Endodermal cell (in vitro differentiated cells): ENCODE results near the gene FAHD1. TPM values are rescaled to one million over a fixed set of nuclear protein-coding genes. Genes with fewer than 3 reads are reported as not detected.

Experiments used
- DNase-seq: peaks from one replicate; pipeline ENCODE4 v3.0.0-alpha.2; 2017
- H3K27ac ChIP-seq: 2 replicates; pipeline ENCODE4 v1.5.1; 2013; ENCODE audit warnings: mild to moderate bottlenecking, low read depth, low read length, moderate library complexity
- H3K27me3 ChIP-seq: 2 replicates; pipeline ENCODE4 v1.6.1; 2013; ENCODE audit warnings: mild to moderate bottlenecking, low read length, moderate library complexity; ENCODE audit not compliant: insufficient read depth, control insufficient read depth, poor library complexity, severe bottlenecking
- H3K36me3 ChIP-seq: 2 replicates; pipeline ENCODE4 v1.7.0; 2013; ENCODE audit warnings: mild to moderate bottlenecking, low read length, moderate library complexity; ENCODE audit not compliant: control insufficient read depth, insufficient read depth
- H3K4me1 ChIP-seq: one replicate; pipeline ENCODE4 v1.7.0; 2013; ENCODE audit warnings: low read length; ENCODE audit not compliant: control insufficient read depth, insufficient read depth
- H3K4me3 ChIP-seq: 2 replicates; pipeline ENCODE4 v1.5.1; 2013; ENCODE audit warnings: mild to moderate bottlenecking, low read length, moderate library complexity
- H3K9ac ChIP-seq: 2 replicates; pipeline ENCODE4 v1.6.1; 2013; ENCODE audit warnings: mild to moderate bottlenecking, low read length, moderate library complexity; ENCODE audit not compliant: poor library complexity, severe bottlenecking; ENCODE audit errors: extremely low read depth
- H3K9me3 ChIP-seq: 2 replicates; pipeline ENCODE4 v1.6.1; 2013; ENCODE audit warnings: mild to moderate bottlenecking, low read length, moderate library complexity; ENCODE audit not compliant: control insufficient read depth
- H3K27ac Mint-ChIP-seq: 2 replicates; pipeline ENCODE4 v1.8.0; 2020; ENCODE audit warnings: mixed read lengths
- H3K27me3 Mint-ChIP-seq: 2 replicates; pipeline ENCODE4 v1.8.0; 2021; ENCODE audit warnings: mild to moderate bottlenecking, mixed read lengths; ENCODE audit not compliant: insufficient read depth
- H3K36me3 Mint-ChIP-seq: 2 replicates; pipeline ENCODE4 v1.8.0; 2020; ENCODE audit warnings: low read depth, mixed read lengths
- H3K4me1 Mint-ChIP-seq: 2 replicates; pipeline ENCODE4 v1.8.0; 2020; ENCODE audit warnings: mixed read lengths
- H3K4me3 Mint-ChIP-seq: 2 replicates; pipeline ENCODE4 v1.8.0; 2020; ENCODE audit warnings: mild to moderate bottlenecking, moderate library complexity, mixed read lengths
- H3K9me3 Mint-ChIP-seq: 2 replicates; pipeline ENCODE4 v1.8.0; 2020; ENCODE audit warnings: mild to moderate bottlenecking, mixed read lengths
- WGBS, 2 experiments: methylation state at CpG; one replicate each; pipeline versions ENCODE4 v1.1.5 to v1.1.7; 2013; ENCODE audit warnings: missing lambda C conversion rate in 2 of 2, mixed read lengths in 1 of 2; ENCODE audit not compliant: insufficient coverage in 1 of 2, insufficient read length in 1 of 2; 5-methylcytosine and 5-hydroxymethylcytosine counted together
- total RNA-seq, 2 donors: library from RNA; stranded (reverse); fragmentation: NEBNext Ultra II Directional in 1 of 2; extraction: Animal tissue kit (Norgen Biotek cat#: 25700) in 1 of 2; gene quantifications; 2 replicates in 1 of 2; 3 replicates in 1 of 2; pipeline ENCODE4 v1.2.1, GENCODE V29; 2021
- TF ChIP-seq, protein P1 (sequence below): fragments of 200-600 bp; sonication (generic); conservative IDR thresholded peaks from 2 replicates; pipeline ENCODE4 v1.5.0; 2021; ENCODE audit warnings: antibody characterized with exemption, mild to moderate bottlenecking

Gene FAHD1
- total RNA-seq, 2 donors from 2014 or later, result 16.6 to 16.9 TPM

DNA sequence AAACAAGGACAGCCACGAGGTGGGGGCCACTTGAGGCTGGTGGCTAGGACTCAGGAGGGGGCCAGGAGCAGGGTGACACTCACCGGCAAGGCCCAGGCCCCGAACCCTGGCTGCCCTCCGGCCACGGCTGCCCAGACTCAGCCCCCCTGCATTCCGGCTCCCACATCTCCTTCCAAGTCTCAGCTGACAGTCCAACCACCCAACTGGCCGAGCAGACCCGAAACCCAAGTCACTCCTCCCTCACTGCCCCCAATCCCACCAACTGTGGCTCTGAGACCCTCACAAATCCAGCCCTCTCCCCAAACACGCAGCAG, 9.8 kb upstream of the FAHD1 start:
- Mint-ChIP-seq H3K27me3 (no peaks in the 10 kb centered on the region), H3K9me3 (no peaks in the 10 kb centered on the region), H3K27ac (no peak overlapping the region), H3K4me3 (no peak overlapping the region), H3K4me1 (no peaks in the 10 kb centered on the region), H3K36me3 (peaks cover 39% of the 10 kb centered on the region)
- H3K27ac ChIP-seq, result no peak overlapping the region
- H3K27me3 ChIP-seq, result no peaks in the 10 kb centered on the region
- H3K36me3 ChIP-seq, result peaks cover 22% of the 10 kb centered on the region
- 91 to 100% methylated on average over 3 to 9 of the region's 9 CpGs for WGBS, 2 experiments
- DNase-seq, result no peak
- no peak overlapping the region for H3K9ac ChIP-seq
- no peaks in the 10 kb centered on the region for H3K4me1 ChIP-seq
- no peak overlapping the region for H3K4me3 ChIP-seq
- no peaks in the 10 kb centered on the region for H3K9me3 ChIP-seq
- TF ChIP-seq, protein P1, sequence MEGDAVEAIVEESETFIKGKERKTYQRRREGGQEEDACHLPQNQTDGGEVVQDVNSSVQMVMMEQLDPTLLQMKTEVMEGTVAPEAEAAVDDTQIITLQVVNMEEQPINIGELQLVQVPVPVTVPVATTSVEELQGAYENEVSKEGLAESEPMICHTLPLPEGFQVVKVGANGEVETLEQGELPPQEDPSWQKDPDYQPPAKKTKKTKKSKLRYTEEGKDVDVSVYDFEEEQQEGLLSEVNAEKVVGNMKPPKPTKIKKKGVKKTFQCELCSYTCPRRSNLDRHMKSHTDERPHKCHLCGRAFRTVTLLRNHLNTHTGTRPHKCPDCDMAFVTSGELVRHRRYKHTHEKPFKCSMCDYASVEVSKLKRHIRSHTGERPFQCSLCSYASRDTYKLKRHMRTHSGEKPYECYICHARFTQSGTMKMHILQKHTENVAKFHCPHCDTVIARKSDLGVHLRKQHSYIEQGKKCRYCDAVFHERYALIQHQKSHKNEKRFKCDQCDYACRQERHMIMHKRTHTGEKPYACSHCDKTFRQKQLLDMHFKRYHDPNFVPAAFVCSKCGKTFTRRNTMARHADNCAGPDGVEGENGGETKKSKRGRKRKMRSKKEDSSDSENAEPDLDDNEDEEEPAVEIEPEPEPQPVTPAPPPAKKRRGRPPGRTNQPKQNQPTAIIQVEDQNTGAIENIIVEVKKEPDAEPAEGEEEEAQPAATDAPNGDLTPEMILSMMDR, result no peak

DNA sequence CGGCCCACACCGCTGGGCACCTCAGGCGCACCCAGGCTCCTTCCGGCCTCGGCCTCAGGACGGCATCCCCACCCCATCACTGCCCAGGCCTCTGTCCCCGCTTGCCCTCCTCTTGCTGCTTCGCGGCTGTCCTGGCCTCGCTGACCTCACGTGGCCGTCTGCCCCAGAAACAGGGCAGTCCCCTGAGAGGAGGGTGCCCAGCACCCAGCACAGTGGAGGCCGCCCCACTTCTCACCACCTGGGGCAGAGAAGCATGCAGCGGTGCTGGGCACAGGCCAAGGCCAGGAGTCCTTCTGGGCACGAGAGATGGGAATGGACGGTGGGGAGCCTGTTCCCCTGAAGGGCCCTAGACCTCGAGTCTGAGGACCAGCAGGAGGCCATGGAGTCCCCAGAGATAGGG, 9.3 kb upstream of the FAHD1 start:
- Histone ChIP-seq H3K27me3 (no peaks in the 10 kb centered on the region), H3K9me3 (no peaks in the 10 kb centered on the region), H3K4me1 (no peaks in the 10 kb centered on the region), H3K9ac (no peak overlapping the region), H3K4me3 (no peak overlapping the region), H3K27ac (no peak overlapping the region), H3K36me3 (peaks cover 26% of the 10 kb centered on the region)
- Mint-ChIP-seq H3K4me3 (no peak overlapping the region), H3K27me3 (no peaks in the 10 kb centered on the region), H3K27ac (no peak overlapping the region), H3K4me1 (no peaks in the 10 kb centered on the region), H3K9me3 (no peaks in the 10 kb centered on the region), H3K36me3 (peaks cover 39% of the 10 kb centered on the region)
- 95 to 100% methylated on average over 7 to 17 of the region's 17 CpGs for WGBS, 2 experiments
- DNase-seq, result no peak
- TF ChIP-seq, protein P1, result no peak

DNA sequence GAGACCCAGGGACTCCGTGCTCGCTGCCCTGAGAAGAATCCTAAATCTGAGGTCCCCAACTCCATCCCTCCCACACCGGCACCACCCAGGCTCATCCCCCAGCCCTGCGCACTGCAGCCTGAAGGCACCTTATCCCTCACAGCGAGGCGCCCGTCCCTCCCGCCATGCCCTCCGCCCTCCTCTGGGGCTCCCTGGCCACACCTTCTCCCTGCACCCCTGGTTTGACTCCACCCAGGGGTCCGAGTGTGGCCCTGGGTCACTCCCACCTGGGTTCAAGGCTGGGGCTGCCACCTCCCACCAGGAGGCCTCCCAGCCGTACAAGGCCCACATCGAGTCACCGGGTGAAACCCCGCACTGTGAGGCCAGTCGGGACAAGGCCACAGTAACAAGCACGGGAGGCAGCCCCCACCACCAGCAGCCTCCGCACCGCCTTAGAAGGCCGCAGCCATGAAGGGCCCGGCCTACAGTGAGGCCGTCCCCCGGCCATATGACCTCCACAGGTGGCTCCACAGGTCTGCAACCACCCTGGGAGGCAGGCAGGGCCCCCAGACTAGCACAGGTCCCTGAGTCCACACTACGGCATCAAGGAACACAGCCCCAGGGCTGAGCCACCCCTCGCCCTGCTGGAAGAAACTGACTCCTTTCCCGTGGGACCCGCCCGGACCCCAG, 8.7 kb upstream of the FAHD1 start:
- TF ChIP-seq, protein P1, result no peak
- Histone ChIP-seq H3K4me1 (no peaks in the 10 kb centered on the region), H3K4me3 (no peak overlapping the region), H3K9ac (no peak overlapping the region), H3K36me3 (peaks cover 28% of the 10 kb centered on the region), H3K27me3 (no peaks in the 10 kb centered on the region), H3K27ac (no peak overlapping the region), H3K9me3 (no peaks in the 10 kb centered on the region)
- H3K27me3 Mint-ChIP-seq, result no peaks in the 10 kb centered on the region
- H3K36me3 Mint-ChIP-seq, result peaks cover 37% of the 10 kb centered on the region
- no peaks in the 10 kb centered on the region for H3K9me3 Mint-ChIP-seq
- no peaks in the 10 kb centered on the region for H3K4me1 Mint-ChIP-seq
- no peak overlapping the region for H3K4me3 Mint-ChIP-seq
- H3K27ac Mint-ChIP-seq, result no peak overlapping the region
- 94 to 95% methylated on average over 17 to 27 of the region's 27 CpGs for whole genome bisulfite sequencing, 2 experiments
- DNase-seq, result no peak
